NK-92 treated with Interleukin-12 subunit alpha and Interleukin-12 subunit beta, amount 100 ng/mL, for 24 hours (cell line): Measurements from ENCODE around the gene MTUS2.
"Not testable (repeated sequence)": the region's sequence is repeated elsewhere in the genome, so short reads cannot be mapped to it uniquely, and the experiment has no call there.

Experiments
- DNase-seq: peaks from one replicate; lab custom pipeline; 2025; lab: John Stamatoyannopoulos, UW

MTUS2 gene

GRCh38 chr13:28958441-28958840 is 138.3 kb downstream of the MTUS2 start:
- DNase-seq: no peak

- no peak for DNase-seq
Measured at GRCh38 chr13:28964052-28964451, 143.9 kb downstream of the MTUS2 start.

- DNase-seq: no peak
Measured at GRCh38 chr13:28964803-28965202, 144.7 kb downstream of the MTUS2 start.

GRCh38 chr13:28967029-28967915 is 147.1 kb downstream of the MTUS2 start:
- no peak for DNase-seq

GRCh38 chr13:28976195-28976594 is 156.1 kb downstream of the MTUS2 start:
- DNase-seq: no peak

GRCh38 chr13:28976636-28977035 is 156.5 kb downstream of the MTUS2 start:
- DNase-seq: no peak

- DNase-seq: no peak
Measured at GRCh38 chr13:28978574-28978973, 158.4 kb downstream of the MTUS2 start.

GRCh38 chr13:28981530-28981929 is 161.4 kb downstream of the MTUS2 start:
- DNase-seq: no peak

- no peak for DNase-seq
Measured at GRCh38 chr13:28983641-28984040, 163.5 kb downstream of the MTUS2 start.

GRCh38 chr13:28984326-28984725 is 164.2 kb downstream of the MTUS2 start:
- DNase-seq: no peak

- no peak for DNase-seq
Measured at GRCh38 chr13:28984825-28985224, 164.7 kb downstream of the MTUS2 start.

GRCh38 chr13:28990378-28990777 is 170.2 kb downstream of the MTUS2 start:
- not testable (repeated sequence) for DNase-seq

- DNase-seq: no peak
Measured at GRCh38 chr13:28991764-28992163, 171.6 kb downstream of the MTUS2 start.

- no peak for DNase-seq
Measured at GRCh38 chr13:29000826-29001225, 180.7 kb downstream of the MTUS2 start.

GRCh38 chr13:29005035-29005762 is 185.1 kb downstream of the MTUS2 start:
- no peak for DNase-seq

- DNase-seq: no peak
Measured at GRCh38 chr13:29005763-29006120, 185.6 kb downstream of the MTUS2 start.

GRCh38 chr13:29006359-29006850 is 186.3 kb downstream of the MTUS2 start:
- no peak for DNase-seq

GRCh38 chr13:29008296-29008695 is 188.2 kb downstream of the MTUS2 start:
- no peak for DNase-seq

- no peak for DNase-seq
Measured at GRCh38 chr13:29020314-29020713, 200.2 kb downstream of the MTUS2 start.

- DNase-seq: no peak
Measured at GRCh38 chr13:29021311-29021710, 201.2 kb downstream of the MTUS2 start.

- DNase-seq: no peak
Measured at GRCh38 chr13:29021717-29022116, 201.6 kb downstream of the MTUS2 start.

- DNase-seq: no peak
Measured at GRCh38 chr13:29022410-29022809, 202.3 kb downstream of the MTUS2 start.

GRCh38 chr13:29022968-29023367 is 202.8 kb downstream of the MTUS2 start:
- no peak for DNase-seq
